Kidney glomerular epithelial cell (primary cell): Measurements from ENCODE around the gene CYSTM1.
A peak's percentile ranks its signal among the peaks of the same experiment; 100 is the strongest.

Experiments used
- DNase-seq: peaks from one replicate; lab custom pipeline; 2025; lab: John Stamatoyannopoulos, UW

CYSTM1 gene

GRCh38 chr5:140174465-140175366 lies at the start of gene CYSTM1:
TSS of gene CYSTM1 (plus strand) at chr5:140175188. CDS start at chr5:140194466, 19,278 bp downstream.
- DNase-seq: peak; percentile 82

- no peak for DNase-seq
Observed at GRCh38 chr5:140125637-140126036, 49.4 kb upstream of the CYSTM1 start, which contains the start of gene IGIP. TSS of gene IGIP (plus strand) at chr5:140125937. CDS start at chr5:140128477, 2,540 bp downstream.

GRCh38 chr5:140126315-140127012 lies 48.5 kb upstream of the CYSTM1 start:
- no peak for DNase-seq

GRCh38 chr5:140128376-140128775 lies 46.6 kb upstream of the CYSTM1 start:
- DNase-seq: no peak

- DNase-seq: no peak
Observed at GRCh38 chr5:140130949-140131733, 43.8 kb upstream of the CYSTM1 start.

GRCh38 chr5:140131967-140132409 lies 43.0 kb upstream of the CYSTM1 start:
- peak; percentile 91 for DNase-seq

GRCh38 chr5:140133514-140134167 lies 41.3 kb upstream of the CYSTM1 start:
- DNase-seq: no peak

GRCh38 chr5:140134277-140134935 lies 40.6 kb upstream of the CYSTM1 start:
- DNase-seq: no peak

- DNase-seq: no peak
Observed at GRCh38 chr5:140135127-140135526, 39.9 kb upstream of the CYSTM1 start.

GRCh38 chr5:140136624-140137023 lies 38.4 kb upstream of the CYSTM1 start:
- no peak for DNase-seq

- DNase-seq: no peak
Observed at GRCh38 chr5:140140435-140140834, 34.6 kb upstream of the CYSTM1 start.

GRCh38 chr5:140141241-140141640 lies 33.7 kb upstream of the CYSTM1 start:
- no peak for DNase-seq

- DNase-seq: no peak
Observed at GRCh38 chr5:140142246-140142645, 32.7 kb upstream of the CYSTM1 start.

GRCh38 chr5:140142856-140143255 lies 32.1 kb upstream of the CYSTM1 start:
- no peak for DNase-seq

GRCh38 chr5:140143521-140144258 lies 31.3 kb upstream of the CYSTM1 start:
- no peak for DNase-seq

- no peak for DNase-seq
Observed at GRCh38 chr5:140145256-140145655, 29.7 kb upstream of the CYSTM1 start.

GRCh38 chr5:140145818-140146522 lies 29.0 kb upstream of the CYSTM1 start:
- peak; percentile 51 for DNase-seq

GRCh38 chr5:140146523-140146842 lies 28.5 kb upstream of the CYSTM1 start:
- DNase-seq: no peak

- DNase-seq: no peak
Observed at GRCh38 chr5:140147460-140147859, 27.5 kb upstream of the CYSTM1 start.

- no peak for DNase-seq
Observed at GRCh38 chr5:140148508-140148907, 26.5 kb upstream of the CYSTM1 start.
